Neural cell (in vitro differentiated cells): ENCODE data around the gene SPEG. TPM values are rescaled to one million over a fixed set of nuclear protein-coding genes. Genes with fewer than 3 reads are reported as not detected.

Experiments
- H2AFZ ChIP-seq: fragments of 200-600, 300-800 bp; sonication (generic), shearing (Covaris generic); 2 replicates; pipeline ENCODE4 v1.6.0; 2014; ENCODE audit warnings: low read depth, mild to moderate bottlenecking, antibody characterized with exemption, low read length, moderate library complexity
- H3F3A ChIP-seq: fragments of 200-600 bp; shearing (Covaris generic); 2 replicates; pipeline ENCODE4 v1.6.1; 2016; ENCODE audit warnings: mild to moderate bottlenecking, moderate library complexity, mixed read lengths, antibody characterized with exemption, low read length; ENCODE audit not compliant: insufficient read depth, poor library complexity, severe bottlenecking
- H3K27ac ChIP-seq: fragments of 200-600, 300-800 bp; sonication (generic), shearing (Covaris generic); 2 replicates; pipeline ENCODE4 v1.5.1; 2014; ENCODE audit warnings: mild to moderate bottlenecking, low read length, moderate library complexity
- H3K27me3 ChIP-seq: fragments of 300-800, 200-600 bp; sonication (generic), shearing (Covaris generic); 2 replicates; pipeline ENCODE4 v1.6.0; 2014; ENCODE audit warnings: mild to moderate bottlenecking, low read depth, low read length, moderate library complexity; ENCODE audit not compliant: insufficient read depth
- H3K36me3 ChIP-seq: fragments of 300-800, 200-600 bp; sonication (generic), shearing (Covaris generic); 2 replicates; pipeline ENCODE4 v1.5.1; 2014; ENCODE audit warnings: mild to moderate bottlenecking, antibody characterized with exemption, low read length, moderate library complexity; ENCODE audit not compliant: insufficient read depth
- H3K4me2 ChIP-seq: fragments of 300-800, 200-600 bp; sonication (generic), shearing (Covaris generic); 2 replicates; pipeline ENCODE4 v1.6.0; 2014; ENCODE audit warnings: mild to moderate bottlenecking, low read length
- H3K4me3 ChIP-seq: fragments of 300-800, 200-600 bp; sonication (generic), shearing (Covaris generic); 2 replicates; pipeline ENCODE4 v1.5.1; 2014; ENCODE audit warnings: mild to moderate bottlenecking, low read length, moderate library complexity
- H3K79me2 ChIP-seq: fragments of 200-600 bp; shearing (Covaris generic); replicated peaks from 2 replicates; pipeline ENCODE4 v1.6.0; 2014; ENCODE audit warnings: mild to moderate bottlenecking, low read length, moderate library complexity; ENCODE audit not compliant: insufficient read depth
- H3K9ac ChIP-seq: fragments of 300-800, 200-600 bp; sonication (generic), shearing (Covaris generic); 2 replicates; pipeline ENCODE4 v1.6.1; 2016; ENCODE audit warnings: mild to moderate bottlenecking, low read length, mixed read lengths
- H3K9me2 ChIP-seq: fragments of 200-600 bp; shearing (Covaris generic); 2 replicates; pipeline ENCODE4 v1.6.1; 2016; ENCODE audit warnings: mild to moderate bottlenecking, low read length, mixed read lengths; ENCODE audit not compliant: insufficient read depth
- H3K9me3 ChIP-seq: fragments of 200-600, 300-800 bp; sonication (generic), shearing (Covaris generic); 2 replicates; pipeline ENCODE4 v1.6.1; 2016; ENCODE audit warnings: mild to moderate bottlenecking, mixed run types, low read length, moderate library complexity, mixed read lengths
- H4K20me1 ChIP-seq: fragments of 200-600 bp; shearing (Covaris generic); 2 replicates; pipeline ENCODE4 v1.6.1; 2016; ENCODE audit warnings: mild to moderate bottlenecking, mixed run types; ENCODE audit not compliant: insufficient read depth
- EP300 ChIP-seq: fragments of 450-650 bp; conservative IDR thresholded peaks from 2 replicates; pipeline ENCODE4 v1.6.1; 2014; ENCODE audit warnings: antibody characterized with exemption, mild to moderate bottlenecking, moderate library complexity; ENCODE audit not compliant: poor library complexity, severe bottlenecking
- EZH2 ChIP-seq: fragments of 200-600, 300-800 bp; shearing (Covaris generic), sonication (generic); IDR thresholded peaks from 2 replicates; pipeline ENCODE4 v1.6.1; 2014; ENCODE audit warnings: antibody characterized with exemption, low read length, borderline replicate concordance, mild to moderate bottlenecking; ENCODE audit not compliant: insufficient read depth, poor library complexity, severe bottlenecking
- MXI1 ChIP-seq: fragments of 450-650 bp; conservative IDR thresholded peaks from 2 replicates; pipeline ENCODE4 v1.6.1; 2014; ENCODE audit warnings: antibody characterized with exemption, mild to moderate bottlenecking; ENCODE audit not compliant: poor library complexity, severe bottlenecking
- POLR2AphosphoS5 ChIP-seq: IDR thresholded peaks from 2 replicates; pipeline ENCODE4 v1.6.1; 2012
- RAD21 ChIP-seq: fragments of 450-650 bp; conservative IDR thresholded peaks from 2 replicates; pipeline ENCODE4 v1.6.1; 2014; ENCODE audit warnings: antibody characterized with exemption, mild to moderate bottlenecking, moderate library complexity
- SMC3 ChIP-seq: fragments of 450-650 bp; conservative IDR thresholded peaks from 2 replicates; pipeline ENCODE4 v1.6.1; 2014; ENCODE audit warnings: antibody characterized with exemption, mild to moderate bottlenecking, moderate library complexity; ENCODE audit not compliant: poor library complexity
- TAF1 ChIP-seq: IDR thresholded peaks from 2 replicates; pipeline ENCODE4 v1.6.1; 2012; ENCODE audit warnings: low read depth
- polyA plus RNA-seq: library from polyadenylated mRNA; depleted of rRNA; stranded (reverse); fragments of >200 nt; gene quantifications from 2 replicates; pipeline ENCODE4 v1.2.3, GENCODE V29; 2014
- TF ChIP-seq, protein P1 (sequence below): fragments of 450-650 bp; IDR thresholded peaks from 2 replicates; pipeline ENCODE4 v1.5.1; 2014; ENCODE audit warnings: antibody characterized with exemption, mild to moderate bottlenecking, moderate library complexity; ENCODE audit not compliant: poor library complexity, severe bottlenecking
- TF ChIP-seq, protein P2 (sequence below): IDR thresholded peaks from 2 replicates; pipeline ENCODE4 v1.6.1; 2012; ENCODE audit warnings: borderline replicate concordance

The SPEG gene
- polyA plus RNA-seq, 1 donor from 2014 or later = 58.3 TPM

DNA sequence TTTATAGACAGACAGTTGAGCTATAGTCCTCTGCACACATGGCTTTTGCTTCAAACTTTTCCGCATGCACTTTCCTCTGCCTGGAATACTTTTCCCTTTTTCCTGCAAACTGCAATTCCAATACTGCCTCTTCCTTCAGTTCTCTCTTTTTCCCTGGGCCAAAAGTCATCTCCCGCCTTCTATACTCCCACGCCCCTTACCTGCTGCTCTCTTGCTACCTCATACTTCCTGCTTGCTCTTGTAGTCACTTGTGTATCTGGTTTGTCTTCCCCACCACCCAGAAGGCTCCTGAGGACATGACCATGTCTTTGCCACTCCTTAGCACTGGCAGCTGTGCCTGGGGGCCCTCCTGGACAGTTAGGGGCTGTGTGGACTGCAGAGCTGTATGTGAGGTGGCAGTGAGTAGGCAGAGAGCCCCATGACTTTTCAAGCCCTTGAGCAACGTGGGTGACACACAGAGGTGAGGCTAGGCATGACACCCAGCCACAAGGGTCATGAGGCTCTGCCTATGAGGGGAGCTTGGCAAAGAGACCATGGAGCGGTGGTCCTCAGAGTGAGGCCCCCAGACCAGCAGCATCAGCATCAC lies 23.2 kb downstream of the SPEG start:
- no peak overlapping the region for H3K4me2 ChIP-seq
- no peaks in the 10 kb centered on the region for H3K9me3 ChIP-seq
- H3K36me3 ChIP-seq = peaks cover 6% of the 10 kb centered on the region
- H3K27me3 ChIP-seq = no peaks in the 10 kb centered on the region
- no peaks in the 10 kb centered on the region for H3F3A ChIP-seq
- H4K20me1 ChIP-seq = no peaks in the 10 kb centered on the region
- no peak overlapping the region for H2AFZ ChIP-seq
- TF ChIP-seq, protein P1, sequence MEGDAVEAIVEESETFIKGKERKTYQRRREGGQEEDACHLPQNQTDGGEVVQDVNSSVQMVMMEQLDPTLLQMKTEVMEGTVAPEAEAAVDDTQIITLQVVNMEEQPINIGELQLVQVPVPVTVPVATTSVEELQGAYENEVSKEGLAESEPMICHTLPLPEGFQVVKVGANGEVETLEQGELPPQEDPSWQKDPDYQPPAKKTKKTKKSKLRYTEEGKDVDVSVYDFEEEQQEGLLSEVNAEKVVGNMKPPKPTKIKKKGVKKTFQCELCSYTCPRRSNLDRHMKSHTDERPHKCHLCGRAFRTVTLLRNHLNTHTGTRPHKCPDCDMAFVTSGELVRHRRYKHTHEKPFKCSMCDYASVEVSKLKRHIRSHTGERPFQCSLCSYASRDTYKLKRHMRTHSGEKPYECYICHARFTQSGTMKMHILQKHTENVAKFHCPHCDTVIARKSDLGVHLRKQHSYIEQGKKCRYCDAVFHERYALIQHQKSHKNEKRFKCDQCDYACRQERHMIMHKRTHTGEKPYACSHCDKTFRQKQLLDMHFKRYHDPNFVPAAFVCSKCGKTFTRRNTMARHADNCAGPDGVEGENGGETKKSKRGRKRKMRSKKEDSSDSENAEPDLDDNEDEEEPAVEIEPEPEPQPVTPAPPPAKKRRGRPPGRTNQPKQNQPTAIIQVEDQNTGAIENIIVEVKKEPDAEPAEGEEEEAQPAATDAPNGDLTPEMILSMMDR = no peak
- no peak for TF ChIP-seq MXI1
- TF ChIP-seq, protein P2, sequence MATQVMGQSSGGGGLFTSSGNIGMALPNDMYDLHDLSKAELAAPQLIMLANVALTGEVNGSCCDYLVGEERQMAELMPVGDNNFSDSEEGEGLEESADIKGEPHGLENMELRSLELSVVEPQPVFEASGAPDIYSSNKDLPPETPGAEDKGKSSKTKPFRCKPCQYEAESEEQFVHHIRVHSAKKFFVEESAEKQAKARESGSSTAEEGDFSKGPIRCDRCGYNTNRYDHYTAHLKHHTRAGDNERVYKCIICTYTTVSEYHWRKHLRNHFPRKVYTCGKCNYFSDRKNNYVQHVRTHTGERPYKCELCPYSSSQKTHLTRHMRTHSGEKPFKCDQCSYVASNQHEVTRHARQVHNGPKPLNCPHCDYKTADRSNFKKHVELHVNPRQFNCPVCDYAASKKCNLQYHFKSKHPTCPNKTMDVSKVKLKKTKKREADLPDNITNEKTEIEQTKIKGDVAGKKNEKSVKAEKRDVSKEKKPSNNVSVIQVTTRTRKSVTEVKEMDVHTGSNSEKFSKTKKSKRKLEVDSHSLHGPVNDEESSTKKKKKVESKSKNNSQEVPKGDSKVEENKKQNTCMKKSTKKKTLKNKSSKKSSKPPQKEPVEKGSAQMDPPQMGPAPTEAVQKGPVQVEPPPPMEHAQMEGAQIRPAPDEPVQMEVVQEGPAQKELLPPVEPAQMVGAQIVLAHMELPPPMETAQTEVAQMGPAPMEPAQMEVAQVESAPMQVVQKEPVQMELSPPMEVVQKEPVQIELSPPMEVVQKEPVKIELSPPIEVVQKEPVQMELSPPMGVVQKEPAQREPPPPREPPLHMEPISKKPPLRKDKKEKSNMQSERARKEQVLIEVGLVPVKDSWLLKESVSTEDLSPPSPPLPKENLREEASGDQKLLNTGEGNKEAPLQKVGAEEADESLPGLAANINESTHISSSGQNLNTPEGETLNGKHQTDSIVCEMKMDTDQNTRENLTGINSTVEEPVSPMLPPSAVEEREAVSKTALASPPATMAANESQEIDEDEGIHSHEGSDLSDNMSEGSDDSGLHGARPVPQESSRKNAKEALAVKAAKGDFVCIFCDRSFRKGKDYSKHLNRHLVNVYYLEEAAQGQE = no peak
- no peak for TF ChIP-seq RAD21
- no peak for TF ChIP-seq SMC3
- TF ChIP-seq EP300 = no peak
- TF ChIP-seq POLR2AphosphoS5 = no peak
- no peak for TF ChIP-seq TAF1
- TF ChIP-seq EZH2 = no peak
- H3K79me2 ChIP-seq = no peaks in the 10 kb centered on the region
- H3K9me2 ChIP-seq = no peaks in the 10 kb centered on the region
- H3K27ac ChIP-seq = no peak overlapping the region
- no peak overlapping the region for H3K4me3 ChIP-seq
- no peak overlapping the region for H3K9ac ChIP-seq

DNA sequence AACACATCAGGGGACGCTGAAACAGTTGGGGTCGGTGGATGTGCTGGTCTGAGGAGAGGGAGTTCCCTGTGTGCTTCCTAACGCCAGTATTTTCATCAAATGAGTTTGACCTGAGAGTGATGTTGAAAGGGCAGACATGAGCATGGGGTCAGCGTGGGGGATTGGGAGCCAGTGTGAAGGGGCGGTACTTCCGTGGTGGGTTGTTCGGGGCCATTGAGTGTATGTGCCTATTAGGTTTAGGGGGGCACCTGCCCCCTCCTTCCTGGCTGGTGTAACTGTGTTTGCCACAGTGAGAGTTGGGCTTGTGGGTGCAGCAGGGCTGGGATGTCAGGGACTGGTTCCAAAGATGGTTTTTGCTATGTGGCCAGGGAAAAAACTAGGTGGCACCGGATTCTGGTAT lies 24.4 kb downstream of the SPEG start:
- H3K27ac ChIP-seq = no peak overlapping the region
- H3K27me3 ChIP-seq = no peaks in the 10 kb centered on the region

More for the DNA sequence above, 24.4 kb downstream of the SPEG start:
- Histone ChIP-seq H2AFZ (no peak overlapping the region), H3K4me2 (no peak overlapping the region), H3K79me2 (no peaks in the 10 kb centered on the region), H3K4me3 (no peak overlapping the region), H3K9me2 (no peaks in the 10 kb centered on the region), H3K36me3 (peaks cover 4% of the 10 kb centered on the region), H4K20me1 (no peaks in the 10 kb centered on the region), H3K9me3 (no peaks in the 10 kb centered on the region), H3F3A (no peaks in the 10 kb centered on the region), H3K9ac (no peak overlapping the region)
- TF ChIP-seq RAD21 (no peak), EP300 (no peak), MXI1 (no peak), POLR2AphosphoS5 (no peak)
- TF ChIP-seq, protein P1 = no peak
